NCI-H69 (cell line): ENCODE results near the gene HEXD.
A peak's percentile ranks its signal among the peaks of the same experiment; 100 is the strongest.

Source experiments
- DNase-seq: peaks from one replicate; lab custom pipeline; 2025; lab: John Stamatoyannopoulos, UW

Gene HEXD

DNA sequence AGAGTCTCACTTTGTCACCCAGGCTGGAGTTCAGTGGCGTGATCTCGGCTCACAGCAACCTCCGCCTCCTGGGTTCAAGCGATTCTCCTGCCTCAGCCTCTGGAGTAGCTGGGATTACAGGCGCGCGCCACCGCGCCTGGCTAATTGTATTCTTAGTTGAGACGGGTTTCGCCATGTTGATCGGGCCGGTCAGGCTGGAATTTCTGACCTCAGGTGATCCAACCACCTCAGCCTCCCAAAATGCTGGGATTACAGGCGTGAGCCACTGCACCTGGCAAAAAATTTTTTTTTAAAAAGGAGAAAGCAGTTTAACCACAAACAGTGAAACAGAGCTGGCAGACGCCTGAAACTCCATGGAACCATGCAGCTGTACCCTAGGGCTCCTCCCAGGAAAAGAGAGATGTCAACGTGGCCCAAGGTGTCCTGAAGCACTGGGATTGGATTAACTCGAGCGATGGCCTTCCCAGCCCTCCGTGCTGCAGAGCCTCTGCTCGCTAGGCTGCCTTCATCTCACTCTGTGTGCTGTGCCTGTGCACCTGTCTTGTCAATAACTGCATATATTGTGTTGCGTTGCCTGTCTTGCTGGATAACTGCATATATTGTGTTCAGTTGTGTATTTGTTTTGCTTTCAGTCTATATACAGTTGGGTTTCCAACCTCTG lies 71.8 kb downstream of the HEXD start:
- no peak for DNase-seq

DNA sequence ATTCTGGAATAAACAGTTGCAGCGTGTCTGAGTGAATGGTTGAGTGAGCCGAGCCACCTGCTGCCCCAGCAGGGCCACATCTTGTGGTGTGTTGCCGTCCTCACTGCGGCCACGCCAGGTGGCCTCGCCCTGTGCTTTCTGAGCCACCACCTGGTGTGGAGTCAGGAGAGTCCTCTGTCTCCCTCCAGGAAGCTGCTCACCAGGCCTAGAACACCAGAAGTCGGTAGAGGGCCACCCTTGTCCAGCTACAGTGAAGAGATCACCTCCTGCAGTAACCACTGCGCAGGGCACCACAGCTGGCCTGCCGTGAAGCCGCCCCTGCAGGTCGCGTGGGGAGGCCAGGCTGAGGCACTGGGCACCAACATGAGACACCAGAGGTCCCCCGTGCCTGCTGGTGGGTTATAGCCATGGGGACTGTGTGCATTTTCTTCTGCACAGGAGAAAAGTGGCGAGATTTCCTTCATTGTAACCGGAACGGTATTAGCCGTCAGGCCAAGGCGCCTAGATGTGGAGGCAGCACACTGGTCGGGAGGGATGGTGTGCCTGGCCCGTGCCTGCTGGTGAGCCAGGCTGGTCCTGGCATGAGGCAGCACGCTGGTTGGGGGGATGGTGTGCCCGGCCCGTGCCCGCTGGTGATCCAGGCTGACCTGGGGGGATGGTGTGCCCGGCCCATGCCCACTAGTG lies 72.5 kb downstream of the HEXD start:
- peak; percentile 59 for DNase-seq

DNA sequence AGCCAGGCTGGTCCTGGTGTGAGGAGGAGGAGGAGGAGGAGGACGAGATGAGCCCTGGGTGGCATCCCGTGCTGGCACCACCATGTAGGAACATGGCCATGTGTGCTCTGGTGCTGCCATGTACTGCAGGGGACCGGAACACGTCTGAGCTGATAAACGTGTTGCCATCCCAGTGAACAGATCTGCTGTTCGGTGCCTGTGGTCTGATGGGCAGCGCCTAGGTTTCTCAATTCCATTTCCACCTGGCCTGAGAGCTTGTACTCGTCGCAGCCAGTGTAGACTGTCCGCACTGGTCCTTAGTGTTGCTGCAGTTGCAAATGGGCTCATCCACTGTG lies 73.0 kb downstream of the HEXD start:
- DNase-seq: no peak

DNA sequence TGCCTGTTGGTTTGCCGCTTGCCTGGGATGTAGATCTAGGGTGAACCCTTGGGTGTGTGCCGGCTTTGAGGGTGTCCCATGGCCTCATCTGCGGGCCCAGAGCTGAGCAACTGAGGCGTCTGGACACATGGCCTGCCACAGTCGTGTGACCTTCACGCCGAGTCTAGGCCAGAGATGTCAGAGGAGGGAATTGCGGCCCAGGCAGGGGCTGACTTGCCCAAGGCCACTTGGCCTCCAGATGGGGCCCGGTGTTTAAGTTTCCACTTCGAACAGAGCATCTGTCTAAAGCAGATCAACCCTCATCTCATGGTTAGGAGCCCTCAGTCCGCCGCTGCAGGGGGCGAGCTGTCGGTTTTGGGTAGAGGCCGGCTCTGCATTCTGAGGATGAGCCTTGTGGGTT lies 73.4 kb downstream of the HEXD start:
- DNase-seq: no peak
